GM19463 (cell line): ENCODE results near the gene ADSL.
A peak's percentile ranks its signal among the peaks of the same experiment; 100 is the strongest.

Experiments
- ATAC-seq: cut with Tn5 transposase; IDR thresholded peaks from one replicate; pipeline ENCODE4 v1.9.1; 2021; ENCODE audit warnings: mild to moderate bottlenecking, moderate library complexity; ENCODE audit not compliant: unreplicated experiment

Gene ADSL

GRCh38 chr22:40434106-40434505 lies 87.8 kb downstream of the ADSL start:
- ATAC-seq = no peak

- no peak for ATAC-seq
Measured at GRCh38 chr22:40434745-40435144, 88.4 kb downstream of the ADSL start.

GRCh38 chr22:40436505-40437431 lies 90.5 kb downstream of the ADSL start:
- ATAC-seq = peak; percentile 63
